ENCODE results near the gene ATMIN. TPM values are rescaled to one million over a fixed set of nuclear protein-coding genes. Genes with fewer than 3 reads are reported as not detected.

Gene ATMIN
- total RNA-seq, 1 donor from 2014 or later = 40.0 TPM

GRCh38 chr16:81096715-81097208, 61.1 kb downstream of the ATMIN start:
- DNase-seq (ENCODE audit: low read depth) (no peak), FAIRE-seq (no peak)
- H2AFZ ChIP-seq (ENCODE audit: low read depth, low read length) = peak overlapping the region; percentile 73
- no peak overlapping the region for H3K27ac ChIP-seq (ENCODE audit: low read depth, low read length)
- peaks cover 32% of the 10 kb centered on the region for H3K79me2 ChIP-seq (ENCODE audit: insufficient read depth, low read length)
- no peaks in the 10 kb centered on the region for H3K9me3 Mint-ChIP-seq (ENCODE audit: unreplicated experiment)
- peak overlapping the region; percentile 83 for H3K4me3 Mint-ChIP-seq (ENCODE audit: unreplicated experiment)
- no peaks in the 10 kb centered on the region for H3K27me3 ChIP-seq (ENCODE audit: insufficient read depth, low read length)
- no peaks in the 10 kb centered on the region for H3K36me3 ChIP-seq (ENCODE audit: insufficient read depth, low read length)
- H3K4me3 ChIP-seq (ENCODE audit: insufficient read depth, low read depth, low read length) = peak overlapping the region; percentile 37
- TF ChIP-seq EZH2 (IDR thresholded peaks at IDR 0.05; ENCODE audit: insufficient read depth, low read length) = no peak
- TF ChIP-seq, protein P1, sequence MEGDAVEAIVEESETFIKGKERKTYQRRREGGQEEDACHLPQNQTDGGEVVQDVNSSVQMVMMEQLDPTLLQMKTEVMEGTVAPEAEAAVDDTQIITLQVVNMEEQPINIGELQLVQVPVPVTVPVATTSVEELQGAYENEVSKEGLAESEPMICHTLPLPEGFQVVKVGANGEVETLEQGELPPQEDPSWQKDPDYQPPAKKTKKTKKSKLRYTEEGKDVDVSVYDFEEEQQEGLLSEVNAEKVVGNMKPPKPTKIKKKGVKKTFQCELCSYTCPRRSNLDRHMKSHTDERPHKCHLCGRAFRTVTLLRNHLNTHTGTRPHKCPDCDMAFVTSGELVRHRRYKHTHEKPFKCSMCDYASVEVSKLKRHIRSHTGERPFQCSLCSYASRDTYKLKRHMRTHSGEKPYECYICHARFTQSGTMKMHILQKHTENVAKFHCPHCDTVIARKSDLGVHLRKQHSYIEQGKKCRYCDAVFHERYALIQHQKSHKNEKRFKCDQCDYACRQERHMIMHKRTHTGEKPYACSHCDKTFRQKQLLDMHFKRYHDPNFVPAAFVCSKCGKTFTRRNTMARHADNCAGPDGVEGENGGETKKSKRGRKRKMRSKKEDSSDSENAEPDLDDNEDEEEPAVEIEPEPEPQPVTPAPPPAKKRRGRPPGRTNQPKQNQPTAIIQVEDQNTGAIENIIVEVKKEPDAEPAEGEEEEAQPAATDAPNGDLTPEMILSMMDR (IDR thresholded peaks at IDR 0.05; ENCODE audit: insufficient read depth, low read depth, low read length) = no peak
- no peak overlapping the region for H3K9ac ChIP-seq (ENCODE audit: low read length)
- H3K4me2 ChIP-seq (ENCODE audit: low read length) = peak overlapping the region; percentile 69
- peaks cover 2% of the 10 kb centered on the region for H3K4me1 Mint-ChIP-seq (ENCODE audit: low read depth, unreplicated experiment)
- H3K4me1 ChIP-seq (ENCODE audit: insufficient read depth, low read length) = peaks cover 10% of the 10 kb centered on the region
- no peaks in the 10 kb centered on the region for H3K9me3 ChIP-seq (ENCODE audit: insufficient read depth, low read depth, low read length)
- H3K27ac Mint-ChIP-seq (ENCODE audit: unreplicated experiment) = no peak overlapping the region
- no peaks in the 10 kb centered on the region for H4K20me1 ChIP-seq (ENCODE audit: insufficient read depth, low read length)
- no peaks in the 10 kb centered on the region for H3K36me3 Mint-ChIP-seq (ENCODE audit: low read depth, unreplicated experiment)
- no peaks in the 10 kb centered on the region for H3K27me3 Mint-ChIP-seq (ENCODE audit: low read depth, unreplicated experiment)

Other genes with a start within 250 kb of the ATMIN start
- gene CDYL2, start 231.2 kb upstream of the ATMIN start, total RNA-seq = 20.9 and 26.5 TPM in 2 replicates
- gene CMC2, start 29.0 kb upstream of the ATMIN start, total RNA-seq = 52.8 and 54.2 TPM in 2 replicates
- 12.6 and 16.4 TPM in 2 replicates for gene CENPN, start 28.6 kb upstream of the ATMIN start, total RNA-seq
- gene C16orf46, start 41.4 kb downstream of the ATMIN start, total RNA-seq = 0.24 and 1.8 TPM in 2 replicates
- gene GCSH, start 60.6 kb downstream of the ATMIN start, total RNA-seq = 32.9 and 41.1 TPM in 2 replicates
- not detected in 2 replicates for gene BCO1, start 202.8 kb downstream of the ATMIN start, total RNA-seq